Brain microvascular endothelial cell (primary cell): ENCODE measurements around the gene SLC25A17.

Experiments used
- DNase-seq: peaks from one replicate; pipeline ENCODE4 v3.0.0-alpha.2; 2020
- H3K27ac ChIP-seq: fragments of 250-450 bp; sonication (Bioruptor Pico); 2 replicates; pipeline ENCODE4 v1.5.1; 2020; ENCODE audit warnings: mild to moderate bottlenecking, moderate library complexity
- H3K27me3 ChIP-seq: fragments of 250-450 bp; sonication (Bioruptor Pico); replicated peaks from 2 replicates; pipeline ENCODE4 v1.5.1; 2020; ENCODE audit warnings: mild to moderate bottlenecking
- H3K36me3 ChIP-seq: fragments of 250-450 bp; sonication (Bioruptor Pico); replicated peaks from 2 replicates; pipeline ENCODE4 v1.5.1; 2020; ENCODE audit warnings: mild to moderate bottlenecking
- H3K4me3 ChIP-seq: 2 replicates; pipeline ENCODE4 v1.5.1; 2011; ENCODE audit warnings: low read depth, mild to moderate bottlenecking, control low read depth, low read length, moderate library complexity
- in situ Hi-C: cut with HindIII; loops from 2 replicates; pipeline ENCODE4 v1.10.0; 2017; ENCODE audit warnings: low sequenced_read_pairs, low pct_ligation_motif_present
- TF ChIP-seq, protein P1 (sequence below): IDR thresholded peaks from 2 replicates; pipeline ENCODE4 v1.5.1; 2011; ENCODE audit warnings: low read depth, mild to moderate bottlenecking, moderate library complexity, low read length, control low read depth, inconsistent platforms; ENCODE audit errors: missing control alignments

The SLC25A17 gene

DNA sequence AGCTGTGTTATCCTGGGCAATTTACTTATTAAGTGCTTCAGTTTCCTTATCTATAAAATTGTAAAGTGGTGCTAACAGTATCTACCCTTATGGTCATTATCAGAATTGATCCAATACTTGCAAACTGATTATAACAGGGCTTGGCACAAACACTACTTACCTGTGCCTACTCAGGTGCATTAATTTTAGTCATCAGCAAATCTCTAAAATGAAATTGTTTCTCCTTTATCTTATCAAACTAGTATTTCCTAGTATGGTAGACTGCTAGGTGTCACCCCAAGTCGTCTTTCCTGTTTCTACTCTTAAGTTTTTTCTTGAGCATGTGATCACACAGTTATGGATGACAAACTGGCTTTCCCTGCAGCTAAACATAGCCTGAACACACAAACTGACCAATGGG lies 4.3 kb upstream of the SLC25A17 start:
- Histone ChIP-seq H3K36me3 (peaks cover 23% of the 10 kb centered on the region), H3K27ac (no peak overlapping the region), H3K4me3 (no peak overlapping the region), H3K27me3 (no peaks in the 10 kb centered on the region)
- TF ChIP-seq, protein P1, sequence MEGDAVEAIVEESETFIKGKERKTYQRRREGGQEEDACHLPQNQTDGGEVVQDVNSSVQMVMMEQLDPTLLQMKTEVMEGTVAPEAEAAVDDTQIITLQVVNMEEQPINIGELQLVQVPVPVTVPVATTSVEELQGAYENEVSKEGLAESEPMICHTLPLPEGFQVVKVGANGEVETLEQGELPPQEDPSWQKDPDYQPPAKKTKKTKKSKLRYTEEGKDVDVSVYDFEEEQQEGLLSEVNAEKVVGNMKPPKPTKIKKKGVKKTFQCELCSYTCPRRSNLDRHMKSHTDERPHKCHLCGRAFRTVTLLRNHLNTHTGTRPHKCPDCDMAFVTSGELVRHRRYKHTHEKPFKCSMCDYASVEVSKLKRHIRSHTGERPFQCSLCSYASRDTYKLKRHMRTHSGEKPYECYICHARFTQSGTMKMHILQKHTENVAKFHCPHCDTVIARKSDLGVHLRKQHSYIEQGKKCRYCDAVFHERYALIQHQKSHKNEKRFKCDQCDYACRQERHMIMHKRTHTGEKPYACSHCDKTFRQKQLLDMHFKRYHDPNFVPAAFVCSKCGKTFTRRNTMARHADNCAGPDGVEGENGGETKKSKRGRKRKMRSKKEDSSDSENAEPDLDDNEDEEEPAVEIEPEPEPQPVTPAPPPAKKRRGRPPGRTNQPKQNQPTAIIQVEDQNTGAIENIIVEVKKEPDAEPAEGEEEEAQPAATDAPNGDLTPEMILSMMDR: no peak
- no peak for DNase-seq
- in situ Hi-C loops: no loop called here

DNA sequence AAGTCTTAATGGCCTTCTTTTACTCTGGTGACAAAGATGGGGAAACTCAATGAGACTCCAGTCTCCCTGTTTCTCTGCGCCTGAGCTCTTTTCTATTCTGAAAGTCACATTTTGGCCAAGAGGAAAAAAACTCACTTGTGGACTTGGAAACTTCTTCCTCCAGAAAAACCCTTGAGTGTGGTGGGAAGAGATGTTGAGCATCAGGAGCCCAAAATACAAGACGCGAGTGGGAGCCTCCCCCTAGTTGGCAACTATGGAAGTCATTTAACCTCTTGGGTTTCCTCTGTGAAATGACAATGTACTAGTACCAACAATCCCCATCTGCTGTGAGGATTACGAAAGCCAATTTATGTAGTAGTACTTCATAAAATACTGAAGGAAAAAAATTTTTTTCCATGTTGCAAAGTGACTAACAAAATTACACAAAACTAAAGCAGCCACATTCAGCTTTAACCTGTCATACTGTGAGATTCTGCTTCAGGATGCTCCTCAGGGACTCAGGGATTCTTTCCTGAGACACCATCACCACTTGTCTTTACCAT lies 524 bp upstream of the SLC25A17 start:
- Histone ChIP-seq H3K27me3 (no peaks in the 10 kb centered on the region), H3K4me3 (peak overlapping the region; percentile 99), H3K27ac (no peak overlapping the region), H3K36me3 (peaks cover 13% of the 10 kb centered on the region)
- in situ Hi-C loops: no loop called here
- TF ChIP-seq, protein P1: no peak
- no peak for DNase-seq

DNA sequence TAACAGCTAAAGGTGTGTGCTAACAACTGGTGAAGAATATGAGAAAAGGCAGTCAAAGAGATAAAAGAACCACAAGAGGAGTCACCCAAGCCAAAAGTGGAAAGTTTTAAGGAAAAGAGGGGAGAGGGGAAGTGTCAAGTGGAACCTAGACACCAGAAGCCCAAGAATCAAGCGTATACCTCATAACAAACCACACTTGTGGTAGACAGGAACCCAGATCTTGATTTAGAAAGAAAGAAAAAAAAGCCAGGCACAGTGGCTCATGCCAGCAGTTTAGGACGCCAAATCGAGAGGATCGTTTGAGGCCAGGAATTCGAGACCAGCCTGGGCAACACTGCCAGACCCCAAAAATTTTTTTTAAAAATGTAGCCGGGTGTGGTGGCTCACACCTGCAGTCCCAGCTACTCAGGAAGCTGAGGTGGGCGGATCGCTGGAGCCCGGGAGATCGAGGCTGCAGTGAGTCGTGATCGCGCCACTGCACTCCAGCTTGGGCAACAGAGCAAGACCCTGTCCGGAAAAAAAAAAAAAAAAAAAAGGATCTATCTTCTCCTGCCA lies 877 bp downstream of the SLC25A17 start:
- DNase-seq: no peak
- TF ChIP-seq, protein P1: no peak
- no peak overlapping the region for H3K27ac ChIP-seq
- H3K4me3 ChIP-seq: peak overlapping the region; percentile 99
- no peaks in the 10 kb centered on the region for H3K27me3 ChIP-seq
- in situ Hi-C loops: no loop called here
- H3K36me3 ChIP-seq: peaks cover 3% of the 10 kb centered on the region

DNA sequence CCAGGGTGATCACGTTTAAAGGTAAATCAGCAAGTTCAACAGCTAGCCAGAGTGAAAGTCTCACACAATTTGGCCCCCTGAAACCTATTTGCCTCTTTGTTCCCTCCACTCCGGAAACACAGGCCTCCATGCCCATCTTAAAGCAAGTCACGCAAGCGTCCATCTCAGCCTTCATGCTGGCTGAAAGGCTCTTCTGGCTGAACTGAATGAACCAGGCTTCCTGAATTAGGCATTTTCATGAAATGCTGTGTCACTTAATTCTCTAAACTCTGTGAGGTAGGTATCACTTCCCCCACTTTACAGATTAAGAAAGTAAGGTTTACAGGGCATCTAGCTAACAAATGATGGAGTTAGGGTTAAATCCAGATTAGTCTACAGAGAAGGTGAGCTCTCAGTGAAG lies 1.4 kb downstream of the SLC25A17 start:
- no peak for DNase-seq
- in situ Hi-C loops: no loop called here
- no peaks in the 10 kb centered on the region for H3K27me3 ChIP-seq
- no peaks in the 10 kb centered on the region for H3K36me3 ChIP-seq
- no peak overlapping the region for H3K4me3 ChIP-seq
- no peak overlapping the region for H3K27ac ChIP-seq
- TF ChIP-seq, protein P1: no peak

DNA sequence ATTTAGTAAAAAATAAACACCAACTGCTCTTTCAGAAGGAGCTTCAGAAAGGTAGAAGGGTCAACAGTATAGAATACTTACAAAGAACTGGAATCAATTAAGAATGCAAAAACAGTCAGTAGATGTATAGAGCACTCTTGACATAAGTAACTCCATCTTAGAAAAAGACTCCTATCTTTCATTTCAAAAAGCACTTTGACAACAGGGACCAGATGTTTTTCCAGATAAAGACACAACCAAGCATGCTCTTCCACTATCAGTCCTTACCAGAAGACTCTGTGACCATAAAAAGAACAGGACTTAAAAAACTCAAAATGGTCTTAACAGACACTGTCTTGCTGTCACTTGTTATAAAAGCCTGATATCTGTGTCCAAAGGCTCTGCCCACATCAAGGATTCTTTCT lies 5.2 kb downstream of the SLC25A17 start:
- Histone ChIP-seq H3K27ac (no peak overlapping the region), H3K4me3 (no peak overlapping the region), H3K36me3 (no peaks in the 10 kb centered on the region), H3K27me3 (no peaks in the 10 kb centered on the region)
- TF ChIP-seq, protein P1: no peak
- DNase-seq: no peak
- in situ Hi-C loops: no loop called here
